DMS79 treated with DMSO at 0.1 percent for 48 hours (cell line): ENCODE measurements around the gene SLC38A10.

ENCODE experiments used
- DNase-seq: peaks from one replicate; lab custom pipeline; 2025; lab: John Stamatoyannopoulos, UW

SLC38A10 gene

GRCh38 chr17:81295031-81295675, at the start of gene SLC38A10:
TSS of gene SLC38A10 (minus strand) at chr17:81295307. CDS start at chr17:81294921, 386 bp downstream.
- DNase-seq = peak; percentile 38

- DNase-seq = peak; percentile 19
Measured at GRCh38 chr17:81342269-81343070, 47.4 kb upstream of the SLC38A10 start.

- DNase-seq = no peak
Measured at GRCh38 chr17:81341516-81342268, 46.6 kb upstream of the SLC38A10 start.

GRCh38 chr17:81340607-81341515, 45.8 kb upstream of the SLC38A10 start:
- DNase-seq = no peak

- no peak for DNase-seq
Measured at GRCh38 chr17:81339534-81340296, 44.6 kb upstream of the SLC38A10 start.

GRCh38 chr17:81339191-81339533, 44.1 kb upstream of the SLC38A10 start:
- no peak for DNase-seq

- DNase-seq = peak; percentile 12
Measured at GRCh38 chr17:81338274-81339190, 43.4 kb upstream of the SLC38A10 start.

GRCh38 chr17:81337476-81337879, 42.4 kb upstream of the SLC38A10 start:
- no peak for DNase-seq

- DNase-seq = no peak
Measured at GRCh38 chr17:81336930-81337325, 41.8 kb upstream of the SLC38A10 start.

- no peak for DNase-seq
Measured at GRCh38 chr17:81336296-81336929, 41.3 kb upstream of the SLC38A10 start.

- no peak for DNase-seq
Measured at GRCh38 chr17:81335773-81336157, 40.7 kb upstream of the SLC38A10 start.

- DNase-seq = no peak
Measured at GRCh38 chr17:81334987-81335772, 40.1 kb upstream of the SLC38A10 start.

GRCh38 chr17:81334391-81334901, 39.3 kb upstream of the SLC38A10 start:
- DNase-seq = no peak

GRCh38 chr17:81333616-81334368, 38.7 kb upstream of the SLC38A10 start:
- DNase-seq = no peak

- peak; percentile 3 for DNase-seq
Measured at GRCh38 chr17:81332914-81333528, 37.9 kb upstream of the SLC38A10 start.

- DNase-seq = no peak
Measured at GRCh38 chr17:81332118-81332834, 37.2 kb upstream of the SLC38A10 start.
